RWPE1 (cell line): ENCODE results near the gene MRPS14.

ENCODE experiments used
- CTCF ChIA-PET: fragments of 350-600 bp; sonication (Branson Sonifier 250); formaldehyde crosslinking; extraction: SDS; loops from one replicate; lab custom pipeline; 2021; lab: Yijun Ruan, JAX
- POLR2A ChIA-PET: fragments of 400-600 bp; formaldehyde crosslinking; extraction: SDS; loops from one replicate; lab custom pipeline; 2020; ENCODE audit warnings: antibody characterized with exemption; ENCODE audit not compliant: low non-redundant PET; lab: Yijun Ruan, JAX
- DNase-seq: peaks from one replicate; pipeline ENCODE4 v3.0.0; 2012; ENCODE audit warnings: low spot score
- H3K27ac ChIP-seq: fragments of 450-650 bp; 2 replicates; pipeline ENCODE4 v1.5.1; 2017
- CTCF ChIP-seq: fragments of 450-650 bp; conservative IDR thresholded peaks from 2 replicates; pipeline ENCODE4 v1.5.1; 2017; ENCODE audit warnings: low read depth, mild to moderate bottlenecking

Gene MRPS14

DNA sequence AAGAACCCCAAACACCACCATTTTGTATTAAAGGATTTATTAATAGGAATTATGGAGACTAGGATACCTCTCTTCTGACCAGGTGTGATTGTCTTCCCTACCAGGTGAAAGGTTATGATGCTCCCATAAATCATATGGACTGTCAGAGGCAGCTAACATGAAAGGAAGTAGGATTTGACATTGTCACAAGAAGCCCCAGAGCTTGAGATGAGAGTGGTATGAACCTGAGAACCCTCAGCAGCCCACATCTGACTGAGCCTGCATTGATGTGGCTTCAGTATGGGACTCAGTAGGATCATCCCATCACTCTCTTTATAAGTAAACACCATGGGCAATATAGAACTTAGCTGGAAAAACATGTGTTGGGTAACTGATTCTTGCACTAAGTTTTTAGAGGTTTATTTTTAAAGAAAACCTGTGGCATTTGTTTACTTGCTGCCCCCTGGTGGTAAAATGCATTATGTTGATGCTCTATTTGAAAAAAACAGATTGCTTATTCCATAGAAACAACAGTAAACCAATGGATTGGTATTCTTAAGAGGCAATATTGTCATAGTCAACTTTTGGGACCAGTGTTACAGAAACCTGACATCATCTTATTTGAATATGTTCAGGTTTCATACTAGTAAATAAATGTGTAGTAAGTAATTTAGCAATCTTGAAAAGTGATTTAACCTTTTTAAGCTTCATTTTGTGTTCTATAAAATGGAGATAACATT, 40.1 kb downstream of the MRPS14 start:
- POLR2A ChIA-PET: no interaction called here
- peak; percentile 61 for TF ChIP-seq CTCF

DNA sequence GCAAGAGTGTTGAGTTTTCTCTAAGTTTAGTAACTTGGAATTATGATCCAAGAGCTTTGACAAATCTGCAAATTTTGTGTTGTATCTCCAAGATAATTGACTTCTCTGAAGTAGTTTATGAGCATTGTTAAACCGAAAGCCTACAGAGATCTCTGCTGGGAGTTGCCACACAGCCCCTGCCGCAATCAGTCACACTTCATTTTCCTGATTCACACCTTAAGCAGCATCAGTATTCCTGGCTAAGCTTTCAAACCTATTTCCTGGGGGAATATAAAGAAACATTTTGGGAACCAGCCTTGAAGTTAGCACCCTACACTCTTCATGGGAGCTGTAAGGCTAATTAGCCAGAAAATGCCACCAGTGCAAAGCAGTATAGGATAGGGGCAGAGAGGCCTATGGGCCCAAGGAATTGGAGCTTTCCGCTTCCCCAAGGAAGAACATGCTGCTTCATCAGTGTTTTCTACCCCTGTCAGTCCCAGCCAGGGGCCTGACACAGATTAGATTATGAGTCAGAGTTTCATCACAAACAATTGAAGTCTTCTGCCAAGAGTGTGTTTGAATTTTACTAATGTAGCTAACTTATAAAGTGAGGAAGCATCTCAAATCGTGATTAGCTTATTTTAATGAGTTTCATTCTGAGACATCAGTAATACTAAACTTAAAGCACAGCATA, 46.7 kb downstream of the MRPS14 start:
- DNase-seq: peak; percentile 68
- no peak for TF ChIP-seq CTCF
- no peak overlapping the region for H3K27ac ChIP-seq
- ChIA-PET POLR2A (no interaction called here), CTCF (interaction anchor here (1.2 kb wide), 1 partner anchor 14 kb away, joined by 4 read pairs; no protein-coding TSS in a partner anchor)

More for the DNA sequence above, 40.1 kb downstream of the MRPS14 start:
- H3K27ac ChIP-seq: no peak overlapping the region
- CTCF ChIA-PET: interaction anchor here (0.7 to 1.9 kb wide), 7 partner anchors 10 to 740 kb away, joined by 3 to 7 read pairs (median 3); no protein-coding TSS in a partner anchor
- peak; percentile 17 for DNase-seq

GRCh38 chr1:174975764-174976163, 47.5 kb downstream of the MRPS14 start:
- ChIA-PET POLR2A (no interaction called here), CTCF (interaction anchor here (0.6 to 1.2 kb wide), 2 partner anchors 13 to 862 kb away, joined by 4 read pairs; no protein-coding TSS in a partner anchor)
- H3K27ac ChIP-seq: no peak overlapping the region
- DNase-seq: no peak
- TF ChIP-seq CTCF: no peak

- no peak overlapping the region for H3K27ac ChIP-seq
- no peak for DNase-seq
- ChIA-PET POLR2A (no interaction called here), CTCF (interaction anchor here (0.7 kb wide), 1 partner anchor 220 kb away, joined by 3 read pairs; no protein-coding TSS in a partner anchor)
- TF ChIP-seq CTCF: no peak
Measured at GRCh38 chr1:174974711-174975119, 48.5 kb downstream of the MRPS14 start.

- no peak for DNase-seq
- ChIA-PET POLR2A (no interaction called here), CTCF (interaction anchor here (0.6 kb wide), 1 partner anchor 82 kb away, joined by 3 read pairs; no protein-coding TSS in a partner anchor)
- no peak overlapping the region for H3K27ac ChIP-seq
- no peak for TF ChIP-seq CTCF
Measured at GRCh38 chr1:174971902-174972301, 51.3 kb downstream of the MRPS14 start.

DNA sequence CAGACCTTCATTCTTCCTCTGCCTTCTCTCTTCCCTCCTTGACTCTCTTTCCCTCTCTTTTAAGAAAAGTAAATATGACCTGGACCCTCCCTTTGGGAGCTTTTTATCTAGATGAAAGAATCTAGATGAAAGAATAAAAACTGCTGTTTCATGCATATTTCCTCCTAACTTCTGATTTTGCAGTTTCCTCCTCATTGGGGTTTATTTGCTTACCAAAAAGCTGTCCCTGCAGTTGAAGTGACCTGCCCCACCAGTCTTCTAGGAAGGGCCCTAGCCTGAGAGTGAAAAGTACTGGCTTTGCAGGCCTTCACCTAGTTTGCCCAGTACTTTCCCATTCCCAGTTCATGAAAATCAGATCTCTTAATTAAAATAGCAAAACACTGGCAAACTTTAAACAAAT, 51.8 kb downstream of the MRPS14 start:
- TF ChIP-seq CTCF: no peak
- no peak overlapping the region for H3K27ac ChIP-seq
- POLR2A ChIA-PET: no interaction called here

More for the DNA sequence above, 51.8 kb downstream of the MRPS14 start:
- CTCF ChIA-PET: no interaction called here
- no peak for DNase-seq
